Mesodermal cell (in vitro differentiated cells): ENCODE data around the gene PRLR.

ENCODE experiments used
- H3K27ac ChIP-seq: 2 replicates; pipeline ENCODE4 v1.7.0; 2013; ENCODE audit warnings: mild to moderate bottlenecking, low read depth, low read length, moderate library complexity; ENCODE audit not compliant: severe bottlenecking
- H3K36me3 ChIP-seq: 2 replicates; pipeline ENCODE4 v1.7.1; 2013; ENCODE audit warnings: mild to moderate bottlenecking, low read length, moderate library complexity; ENCODE audit not compliant: control insufficient read depth, insufficient read depth
- H3K4me1 ChIP-seq: one replicate; pipeline ENCODE4 v1.7.1; 2013; ENCODE audit warnings: mild to moderate bottlenecking, low read length; ENCODE audit not compliant: insufficient read depth, control insufficient read depth, poor library complexity, severe bottlenecking
- H3K4me3 ChIP-seq: 2 replicates; pipeline ENCODE4 v1.7.0; 2013; ENCODE audit warnings: low read length, control low read depth, mild to moderate bottlenecking; ENCODE audit not compliant: insufficient read depth, poor library complexity, severe bottlenecking; ENCODE audit errors: extremely low read depth
- H3K9me3 ChIP-seq: 2 replicates; pipeline ENCODE4 v1.7.1; 2013; ENCODE audit warnings: mild to moderate bottlenecking, low read length, moderate library complexity; ENCODE audit not compliant: control insufficient read depth
- WGBS, 2 experiments: methylation state at CpG; one replicate each; pipeline ENCODE4 v1.1.5; 2013; ENCODE audit warnings: missing lambda C conversion rate in 2 of 2; ENCODE audit not compliant: insufficient coverage in 2 of 2; 5-methylcytosine and 5-hydroxymethylcytosine counted together

PRLR gene

DNA sequence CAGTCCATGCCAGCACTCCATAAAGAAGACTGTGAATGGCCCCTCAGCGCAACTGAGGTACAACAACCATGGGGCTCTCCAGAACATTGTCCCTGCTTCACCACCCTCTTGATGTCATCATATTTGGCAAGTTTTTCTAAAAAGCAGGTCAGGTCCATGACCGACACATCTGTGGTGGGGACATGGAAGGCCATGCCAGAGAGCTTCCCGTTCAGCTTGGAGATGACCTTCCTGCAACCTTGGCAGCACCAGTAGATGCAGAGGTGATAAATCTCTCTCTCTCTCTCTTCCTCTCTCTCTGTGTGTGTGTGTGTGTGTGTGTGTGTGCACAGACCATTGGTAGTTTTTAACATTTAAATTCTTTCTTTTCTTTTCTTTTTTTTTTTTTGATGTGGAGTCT, 147.1 kb downstream of the PRLR start:
- no peaks in the 10 kb centered on the region for H3K9me3 ChIP-seq
- H3K4me3 ChIP-seq: no peak overlapping the region
- no peaks in the 10 kb centered on the region for H3K4me1 ChIP-seq
- no peak overlapping the region for H3K27ac ChIP-seq
- no peaks in the 10 kb centered on the region for H3K36me3 ChIP-seq
- WGBS, 2 experiments: 89% methylated on average over 2 of the region's 3 CpGs; no CpG with 5 or more reads in 1 of the 2 experiments

DNA sequence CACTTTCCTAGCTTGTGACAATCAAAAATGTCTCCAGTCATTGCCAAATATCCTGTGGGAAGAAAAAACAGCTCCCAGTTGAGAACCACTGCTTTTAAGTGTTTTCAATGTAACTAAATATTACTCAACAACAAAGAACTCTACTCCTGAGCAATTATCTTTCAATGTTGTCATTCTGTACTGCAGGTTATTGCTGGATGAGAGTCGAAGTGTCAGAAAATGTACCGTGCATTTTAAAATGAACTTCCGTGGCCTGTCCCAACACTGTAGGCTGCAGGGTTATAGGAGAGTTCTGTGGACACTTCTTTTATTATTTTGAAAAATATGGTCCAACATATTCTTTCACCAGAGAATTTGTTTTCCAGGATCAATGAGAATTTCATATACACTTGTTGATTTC, 147.8 kb downstream of the PRLR start:
- Histone ChIP-seq H3K36me3 (no peaks in the 10 kb centered on the region), H3K4me3 (no peak overlapping the region), H3K4me1 (no peaks in the 10 kb centered on the region), H3K27ac (no peak overlapping the region), H3K9me3 (no peaks in the 10 kb centered on the region)
- 80% methylated on average over 2 of the region's 3 CpGs; no CpG with 5 or more reads in 1 of the 2 experiments for WGBS, 2 experiments

DNA sequence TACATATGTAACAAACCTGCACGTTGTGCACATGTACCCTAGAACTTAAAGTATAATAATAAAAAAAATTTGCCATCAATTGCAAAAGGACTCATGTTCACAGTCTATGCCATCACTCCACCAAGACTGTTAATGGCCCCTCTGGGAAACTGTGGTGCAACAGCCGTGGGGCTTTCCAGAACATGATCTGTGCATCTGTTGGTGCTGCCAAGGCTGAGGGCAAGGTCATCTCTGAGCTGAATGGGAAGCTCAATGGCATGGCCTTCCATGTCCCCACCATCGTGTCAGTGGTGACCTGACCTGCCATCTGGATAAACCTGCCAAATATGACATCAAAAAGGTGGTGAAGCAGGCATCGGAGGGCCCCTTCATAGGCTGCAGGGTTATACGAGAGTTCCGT, 149.2 kb downstream of the PRLR start:
- 79 to 88% methylated on average over 3 to 5 of the region's 6 CpGs for WGBS, 2 experiments
- no peaks in the 10 kb centered on the region for H3K36me3 ChIP-seq

DNA sequence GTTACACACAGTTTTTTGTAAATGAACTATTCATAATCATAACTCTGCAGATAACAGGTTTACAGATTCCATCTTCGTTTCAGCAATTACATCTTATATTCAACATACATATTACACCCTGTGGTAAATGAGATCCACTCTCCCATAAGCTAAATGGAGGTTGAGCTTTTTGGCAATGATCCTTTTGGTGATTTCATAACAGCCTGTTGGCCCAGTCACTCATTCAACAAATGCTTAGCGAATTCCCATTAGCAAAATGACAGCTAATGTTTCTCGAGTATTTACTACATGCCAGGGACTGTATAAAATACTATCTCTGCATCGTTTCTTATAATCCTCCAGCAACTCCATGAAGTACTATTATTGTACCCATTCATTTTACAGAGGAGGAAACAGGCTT, 157.1 kb downstream of the PRLR start:
- no peak overlapping the region for H3K27ac ChIP-seq
- no peaks in the 10 kb centered on the region for H3K4me1 ChIP-seq
- 84 to 87% methylated on average over 2 to 3 of the region's 4 CpGs for WGBS, 2 experiments
- H3K9me3 ChIP-seq: no peaks in the 10 kb centered on the region
- H3K36me3 ChIP-seq: no peaks in the 10 kb centered on the region
- H3K4me3 ChIP-seq: no peak overlapping the region

More for the DNA sequence above, 149.2 kb downstream of the PRLR start:
- H3K9me3 ChIP-seq: no peaks in the 10 kb centered on the region
- H3K4me1 ChIP-seq: no peaks in the 10 kb centered on the region
- no peak overlapping the region for H3K4me3 ChIP-seq
- no peak overlapping the region for H3K27ac ChIP-seq

DNA sequence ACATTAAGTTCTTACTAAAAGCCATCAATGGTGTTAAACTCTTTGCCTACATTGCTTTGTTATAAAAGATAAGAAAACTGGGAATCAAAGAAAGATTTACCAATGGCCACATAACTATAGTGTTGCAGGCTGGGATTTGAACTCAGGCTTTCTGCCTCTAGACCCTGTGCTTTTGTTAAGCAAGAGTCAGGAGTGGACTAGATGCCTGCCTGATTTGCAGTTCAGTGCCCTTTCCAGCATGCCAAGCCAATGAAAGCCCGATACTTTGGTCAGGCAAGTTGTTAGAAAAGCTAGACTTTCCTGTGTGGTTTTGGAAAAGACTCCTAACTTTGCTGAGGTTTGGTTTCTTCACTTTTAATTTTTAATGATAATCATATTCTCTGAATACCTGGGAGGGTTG, 161.1 kb downstream of the PRLR start:
- no peaks in the 10 kb centered on the region for H3K36me3 ChIP-seq
- 83% methylated on average over 1 of the region's 1 CpG; no CpG with 5 or more reads in 1 of the 2 experiments for WGBS, 2 experiments
- H3K9me3 ChIP-seq: no peaks in the 10 kb centered on the region

DNA sequence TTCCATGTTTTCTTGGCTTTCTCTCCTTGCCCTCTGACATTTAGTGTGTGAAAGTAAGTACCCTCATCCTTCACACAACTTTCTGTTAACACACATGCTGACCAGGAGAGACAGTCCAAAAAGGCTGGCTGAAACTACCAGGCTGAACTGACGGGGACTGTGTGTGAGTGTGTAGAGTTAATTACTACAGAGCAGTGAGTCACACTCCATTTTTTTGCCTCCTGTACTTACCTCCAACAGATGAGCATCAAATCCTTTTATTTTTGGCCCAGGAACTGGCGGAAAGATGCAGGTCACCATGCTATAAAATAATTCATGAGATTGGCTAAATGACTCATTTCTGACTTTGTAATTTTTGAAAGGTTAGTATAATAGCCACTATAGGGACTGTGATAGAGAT, 162.3 kb downstream of the PRLR start:
- H3K4me3 ChIP-seq: no peak overlapping the region
- 100% methylated on average over 1 of the region's 2 CpGs; no CpG with 5 or more reads in 1 of the 2 experiments for WGBS, 2 experiments
- no peaks in the 10 kb centered on the region for H3K36me3 ChIP-seq
- no peaks in the 10 kb centered on the region for H3K9me3 ChIP-seq
- no peak overlapping the region for H3K27ac ChIP-seq
- H3K4me1 ChIP-seq: no peaks in the 10 kb centered on the region

More for the DNA sequence above, 161.1 kb downstream of the PRLR start:
- H3K4me1 ChIP-seq: no peaks in the 10 kb centered on the region
- no peak overlapping the region for H3K27ac ChIP-seq
- no peak overlapping the region for H3K4me3 ChIP-seq

DNA sequence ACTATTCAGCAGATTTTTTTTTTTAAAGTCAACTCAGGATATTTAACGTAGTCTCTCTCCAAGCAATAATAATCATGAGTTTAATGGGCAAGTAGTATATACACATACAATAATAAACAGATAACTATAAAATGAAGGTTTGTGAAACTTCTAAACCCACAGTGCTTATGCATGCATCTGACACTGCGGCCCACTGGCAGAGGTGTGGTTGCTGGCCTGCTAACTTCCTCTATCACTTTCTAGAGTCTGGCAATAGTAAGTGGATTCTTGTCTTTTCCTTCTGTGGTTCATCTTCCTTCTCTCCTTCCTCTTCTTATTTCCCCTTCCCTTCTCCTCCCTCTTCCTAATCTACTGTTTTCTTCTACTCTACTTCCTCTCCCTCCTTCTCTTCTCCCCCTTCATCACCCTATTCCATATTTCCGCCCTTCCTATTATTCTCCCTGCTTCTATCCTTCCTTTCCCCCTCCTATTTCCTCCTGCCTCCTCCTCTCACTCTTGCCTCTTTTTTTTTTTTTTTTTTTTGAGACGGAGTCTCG, 164.0 kb downstream of the PRLR start:
- H3K27ac ChIP-seq: no peak overlapping the region
- 81 to 100% methylated on average over 2 to 3 of the region's 5 CpGs for WGBS, 2 experiments
- no peak overlapping the region for H3K4me3 ChIP-seq
- H3K9me3 ChIP-seq: no peaks in the 10 kb centered on the region
- H3K36me3 ChIP-seq: no peaks in the 10 kb centered on the region
- H3K4me1 ChIP-seq: no peaks in the 10 kb centered on the region

DNA sequence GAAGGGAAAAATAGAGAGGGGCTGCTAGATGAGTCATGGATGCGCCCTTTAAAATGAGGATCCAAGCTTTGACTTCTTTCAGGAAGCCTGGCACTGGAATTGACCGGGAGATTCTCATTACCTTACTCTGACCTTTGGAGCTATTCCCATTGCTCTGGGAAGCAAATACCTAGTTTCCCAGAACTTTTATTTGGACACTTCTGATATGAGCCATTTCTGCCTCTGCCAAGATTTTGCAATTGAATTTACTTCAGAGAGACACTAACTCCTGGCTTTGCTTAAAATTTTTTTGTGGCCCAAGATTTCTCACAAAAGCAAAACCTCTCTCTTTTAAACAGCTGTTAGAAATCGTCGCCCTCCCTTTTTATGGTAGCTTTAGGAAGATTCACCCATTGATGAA, 166.9 kb downstream of the PRLR start:
- Histone ChIP-seq H3K4me1 (no peaks in the 10 kb centered on the region), H3K4me3 (no peak overlapping the region), H3K27ac (no peak overlapping the region), H3K36me3 (no peaks in the 10 kb centered on the region), H3K9me3 (no peaks in the 10 kb centered on the region)
- WGBS, 2 experiments: 95% methylated on average over 2 of the region's 4 CpGs

DNA sequence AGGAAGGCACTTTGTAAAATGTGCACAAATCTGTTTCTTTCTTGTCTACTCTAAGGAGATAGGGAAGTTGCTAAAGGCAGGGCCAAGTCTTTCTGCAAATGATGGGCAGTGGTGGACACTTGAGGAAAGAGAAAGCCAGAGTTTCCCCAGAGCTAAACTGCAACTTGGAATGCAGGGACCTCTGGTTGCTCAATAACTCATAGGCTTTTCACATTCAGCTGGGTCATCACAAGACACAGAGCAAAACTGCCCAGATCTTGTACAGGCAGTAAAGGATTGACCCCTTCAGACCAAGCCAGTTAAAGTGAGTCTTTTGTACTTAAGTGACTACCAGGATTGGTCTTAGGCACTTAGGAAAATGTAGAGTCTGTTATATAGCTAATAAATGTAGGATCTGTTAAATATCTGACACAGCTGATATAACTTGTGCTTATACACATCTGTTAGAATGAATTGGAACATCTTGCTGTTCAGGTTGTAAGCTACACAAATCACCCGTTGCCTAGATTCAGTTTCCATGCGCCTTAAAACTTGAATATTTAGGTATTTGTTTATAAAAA, 169.0 kb downstream of the PRLR start:
- WGBS, 2 experiments: no CpG with 5 or more reads among the region's 2 CpGs
- Histone ChIP-seq H3K4me1 (no peaks in the 10 kb centered on the region), H3K27ac (no peak overlapping the region), H3K9me3 (no peaks in the 10 kb centered on the region), H3K36me3 (no peaks in the 10 kb centered on the region), H3K4me3 (no peak overlapping the region)

DNA sequence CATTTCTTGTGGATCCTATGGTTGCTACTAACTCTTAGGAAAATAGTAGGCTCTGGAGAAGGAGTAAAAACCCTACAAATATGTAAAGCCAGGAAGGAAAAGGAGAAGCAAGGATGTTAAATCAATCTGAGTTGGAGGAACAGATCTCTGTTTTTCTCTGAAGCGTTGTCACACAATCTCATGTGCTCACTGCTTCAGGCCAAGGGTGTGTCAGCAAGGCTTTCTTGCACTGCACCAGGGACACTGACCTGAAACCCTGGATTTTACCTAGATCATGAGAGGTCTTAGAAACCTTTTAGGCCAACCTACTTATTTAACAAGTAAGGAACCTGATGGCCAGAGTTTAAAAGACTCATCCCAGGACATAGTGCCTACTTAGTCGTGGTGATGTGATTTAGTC, 170.1 kb downstream of the PRLR start:
- WGBS, 2 experiments: 90 to 100% methylated on average over 2 of the region's 2 CpGs
- no peaks in the 10 kb centered on the region for H3K4me1 ChIP-seq

DNA sequence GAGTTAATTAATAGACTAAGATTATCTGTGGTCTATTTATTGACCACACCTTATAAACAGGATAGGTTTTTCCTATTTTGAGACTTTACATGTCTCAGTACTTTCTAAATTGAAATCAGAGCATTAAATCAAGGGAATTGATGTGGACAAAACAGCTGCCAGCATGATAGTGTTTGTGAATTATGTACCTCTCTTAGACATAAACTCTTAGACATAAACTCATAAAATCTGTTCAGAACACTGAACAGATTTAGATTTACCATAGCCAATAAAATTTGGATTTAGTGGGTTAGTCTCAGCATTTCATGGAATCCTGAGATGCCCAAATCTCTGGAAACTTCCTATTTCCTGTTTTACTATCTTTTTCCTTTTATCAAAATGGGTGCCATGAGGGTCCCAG, 171.0 kb downstream of the PRLR start:
- Histone ChIP-seq H3K9me3 (no peaks in the 10 kb centered on the region), H3K27ac (no peak overlapping the region), H3K4me3 (no peak overlapping the region), H3K4me1 (no peaks in the 10 kb centered on the region), H3K36me3 (no peaks in the 10 kb centered on the region)

More for the DNA sequence above, 170.1 kb downstream of the PRLR start:
- Histone ChIP-seq H3K27ac (no peak overlapping the region), H3K4me3 (no peak overlapping the region), H3K9me3 (no peaks in the 10 kb centered on the region), H3K36me3 (no peaks in the 10 kb centered on the region)
